Activated CD4-positive, alpha-beta T cell treated with anti-CD3 and anti-CD28 coated beads, Interleukin-2, Interleukin-4, amounts not matched to agents 100 ng/mL and 50 ng/mL, durations not matched to agents 16 hours and 8 hours (primary cell): ENCODE results near the gene DDR2.
"Not testable (repeated sequence)": the region's sequence is repeated elsewhere in the genome, so short reads cannot be mapped to it uniquely, and the experiment has no call there.

Experiments used
- DNase-seq: peaks from one replicate; pipeline ENCODE4 v3.0.0-alpha.2; 2020; ENCODE audit warnings: low spot score

The DDR2 gene

GRCh38 chr1:162725301-162725837 is 93.1 kb downstream of the DDR2 start:
- no peak for DNase-seq

- DNase-seq: no peak
These were observed 94.3 kb downstream of the DDR2 start for GRCh38 chr1:162726555-162726954.

GRCh38 chr1:162727493-162727892 is 95.2 kb downstream of the DDR2 start:
- not testable (repeated sequence) for DNase-seq

- DNase-seq: no peak
These were observed 96.3 kb downstream of the DDR2 start for GRCh38 chr1:162728573-162728972.

- not testable (repeated sequence) for DNase-seq
These were observed 97.0 kb downstream of the DDR2 start for GRCh38 chr1:162729195-162729774.

GRCh38 chr1:162732094-162732493 is 99.8 kb downstream of the DDR2 start:
- no peak for DNase-seq

- DNase-seq: no peak
These were observed 100.5 kb downstream of the DDR2 start for GRCh38 chr1:162732566-162733335.

- DNase-seq: no peak
These were observed 101.0 kb downstream of the DDR2 start for GRCh38 chr1:162733336-162733590.

GRCh38 chr1:162734047-162734446 is 101.8 kb downstream of the DDR2 start:
- no peak for DNase-seq

- no peak for DNase-seq
These were observed 103.9 kb downstream of the DDR2 start for GRCh38 chr1:162736184-162736583.

GRCh38 chr1:162736633-162737067 is 104.4 kb downstream of the DDR2 start:
- no peak for DNase-seq

GRCh38 chr1:162740755-162741154 is 108.5 kb downstream of the DDR2 start:
- no peak for DNase-seq

- no peak for DNase-seq
These were observed 109.3 kb downstream of the DDR2 start for GRCh38 chr1:162741574-162741973.

GRCh38 chr1:162746264-162746942 is 114.1 kb downstream of the DDR2 start:
- DNase-seq: not testable (repeated sequence)

- no peak for DNase-seq
These were observed 120.9 kb downstream of the DDR2 start for GRCh38 chr1:162753001-162753658.

- DNase-seq: no peak
These were observed 121.8 kb downstream of the DDR2 start for GRCh38 chr1:162753998-162754585.

GRCh38 chr1:162755306-162755705 is 123.0 kb downstream of the DDR2 start:
- no peak for DNase-seq

- DNase-seq: no peak
These were observed 124.3 kb downstream of the DDR2 start for GRCh38 chr1:162756523-162756922.

- DNase-seq: no peak
These were observed 125.2 kb downstream of the DDR2 start for GRCh38 chr1:162757476-162757875.

- DNase-seq: no peak
These were observed 133.5 kb downstream of the DDR2 start for GRCh38 chr1:162765788-162766187.

GRCh38 chr1:162772571-162773154 is 140.4 kb downstream of the DDR2 start:
- DNase-seq: no peak

- DNase-seq: no peak
These were observed 141.7 kb downstream of the DDR2 start for GRCh38 chr1:162774007-162774406.
